Neural crest cell (in vitro differentiated cells): ENCODE data around the gene ACTL8. TPM values are rescaled to one million over a fixed set of nuclear protein-coding genes. Genes with fewer than 3 reads are reported as not detected.

Experiments
- DNase-seq: peaks from one replicate; pipeline ENCODE4 v3.0.0; 2021; ENCODE audit warnings: low read depth, mixed read lengths, low spot score
- H3K27ac Mint-ChIP-seq: one replicate; pipeline ENCODE4 v1.8.0; 2021; ENCODE audit warnings: mild to moderate bottlenecking, mixed read lengths; ENCODE audit not compliant: unreplicated experiment
- H3K27me3 Mint-ChIP-seq: 2 replicates; pipeline ENCODE4 v1.8.0; 2021; ENCODE audit warnings: low read depth, mild to moderate bottlenecking, mixed read lengths
- H3K36me3 Mint-ChIP-seq: 2 replicates; pipeline ENCODE4 v1.8.0; 2021; ENCODE audit warnings: low read depth, mild to moderate bottlenecking, mixed read lengths
- H3K4me1 Mint-ChIP-seq: 2 replicates; pipeline ENCODE4 v1.8.0; 2021; ENCODE audit warnings: mixed read lengths
- H3K4me3 Mint-ChIP-seq: one replicate; pipeline ENCODE4 v1.8.0; 2021; ENCODE audit warnings: mild to moderate bottlenecking, mixed read lengths
- H3K9me3 Mint-ChIP-seq: 2 replicates; pipeline ENCODE4 v1.8.0; 2021; ENCODE audit warnings: mixed read lengths
- total RNA-seq: library from RNA; stranded (reverse); gene quantifications from 2 replicates; pipeline ENCODE4 v1.2.1, GENCODE V29; 2021
- TF ChIP-seq, protein P1 (sequence below): fragments of 200-600 bp; sonication (generic); conservative IDR thresholded peaks from 2 replicates; pipeline ENCODE4 v1.5.0; 2021; ENCODE audit warnings: antibody characterized with exemption, mild to moderate bottlenecking

ACTL8 gene
- total RNA-seq, 1 donor from 2014 or later, result not detected

- TF ChIP-seq, protein P1, sequence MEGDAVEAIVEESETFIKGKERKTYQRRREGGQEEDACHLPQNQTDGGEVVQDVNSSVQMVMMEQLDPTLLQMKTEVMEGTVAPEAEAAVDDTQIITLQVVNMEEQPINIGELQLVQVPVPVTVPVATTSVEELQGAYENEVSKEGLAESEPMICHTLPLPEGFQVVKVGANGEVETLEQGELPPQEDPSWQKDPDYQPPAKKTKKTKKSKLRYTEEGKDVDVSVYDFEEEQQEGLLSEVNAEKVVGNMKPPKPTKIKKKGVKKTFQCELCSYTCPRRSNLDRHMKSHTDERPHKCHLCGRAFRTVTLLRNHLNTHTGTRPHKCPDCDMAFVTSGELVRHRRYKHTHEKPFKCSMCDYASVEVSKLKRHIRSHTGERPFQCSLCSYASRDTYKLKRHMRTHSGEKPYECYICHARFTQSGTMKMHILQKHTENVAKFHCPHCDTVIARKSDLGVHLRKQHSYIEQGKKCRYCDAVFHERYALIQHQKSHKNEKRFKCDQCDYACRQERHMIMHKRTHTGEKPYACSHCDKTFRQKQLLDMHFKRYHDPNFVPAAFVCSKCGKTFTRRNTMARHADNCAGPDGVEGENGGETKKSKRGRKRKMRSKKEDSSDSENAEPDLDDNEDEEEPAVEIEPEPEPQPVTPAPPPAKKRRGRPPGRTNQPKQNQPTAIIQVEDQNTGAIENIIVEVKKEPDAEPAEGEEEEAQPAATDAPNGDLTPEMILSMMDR, result no peak
- Mint-ChIP-seq H3K4me1 (peaks cover 5% of the 10 kb centered on the region), H3K9me3 (peaks cover 3% of the 10 kb centered on the region), H3K27me3 (no peaks in the 10 kb centered on the region), H3K36me3 (no peaks in the 10 kb centered on the region), H3K27ac (no peak overlapping the region), H3K4me3 (no peak overlapping the region)
- DNase-seq, result no peak
Observed at GRCh38 chr1:17711941-17712340, 43.2 kb upstream of the ACTL8 start.

- Mint-ChIP-seq H3K9me3 (peaks cover 3% of the 10 kb centered on the region), H3K27ac (no peak overlapping the region), H3K4me1 (peaks cover 5% of the 10 kb centered on the region), H3K36me3 (no peaks in the 10 kb centered on the region), H3K4me3 (no peak overlapping the region), H3K27me3 (no peaks in the 10 kb centered on the region)
- TF ChIP-seq, protein P1, result no peak
- DNase-seq, result no peak
Observed at GRCh38 chr1:17713993-17714392, 41.1 kb upstream of the ACTL8 start.

DNA sequence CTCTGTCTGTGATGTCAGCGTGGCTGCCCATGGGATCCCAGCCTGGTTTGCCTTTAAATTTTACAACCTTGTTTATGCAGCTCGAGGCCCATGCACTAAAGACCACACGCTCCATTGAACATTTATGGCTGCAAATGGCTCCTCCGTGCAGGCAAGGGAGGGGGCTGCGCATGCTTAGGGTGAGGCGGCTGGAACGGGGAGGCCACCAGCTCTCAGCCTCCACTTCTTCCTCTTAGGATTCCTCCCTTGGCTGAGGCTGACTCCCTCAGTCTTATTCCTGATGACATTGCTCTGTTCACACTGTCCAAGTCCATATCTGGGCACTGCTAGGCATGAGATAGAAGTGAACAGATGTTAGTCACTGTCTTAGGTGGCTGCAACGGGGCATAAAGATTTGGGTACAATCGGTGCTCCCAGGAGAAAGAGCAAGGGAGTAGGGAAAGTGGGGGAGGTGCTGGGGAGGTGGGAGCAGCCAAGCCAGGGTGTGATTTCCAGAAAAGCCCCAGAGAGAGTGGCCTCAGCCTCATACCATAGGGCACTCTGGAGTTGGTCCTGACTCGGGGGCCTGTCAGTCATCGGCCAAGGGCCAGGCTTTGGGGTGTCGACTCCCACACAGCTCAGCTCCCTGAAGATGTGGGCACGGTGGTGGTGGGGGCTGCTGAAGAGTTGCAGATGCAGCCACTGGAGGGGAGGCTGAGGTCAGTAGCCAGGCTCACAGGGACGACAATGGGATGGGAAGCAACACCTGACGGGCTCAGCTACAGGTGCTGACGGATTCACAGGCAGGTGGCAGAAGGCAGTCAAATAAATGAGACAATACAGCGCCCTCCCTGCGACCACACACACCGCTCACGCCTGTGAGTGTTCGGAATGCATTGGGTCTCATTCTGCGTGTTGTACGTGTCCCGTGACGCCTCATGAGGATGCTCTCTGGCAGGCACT is 37.3 kb upstream of the ACTL8 start:
- DNase-seq, result no peak
- no peak overlapping the region for H3K4me3 Mint-ChIP-seq
- H3K4me1 Mint-ChIP-seq, result peaks cover 5% of the 10 kb centered on the region
- H3K27me3 Mint-ChIP-seq, result peaks cover 4% of the 10 kb centered on the region
- no peak overlapping the region for H3K27ac Mint-ChIP-seq
- H3K9me3 Mint-ChIP-seq, result no peaks in the 10 kb centered on the region
- TF ChIP-seq, protein P1, result no peak
- H3K36me3 Mint-ChIP-seq, result no peaks in the 10 kb centered on the region

- H3K4me3 Mint-ChIP-seq, result no peak overlapping the region
- no peaks in the 10 kb centered on the region for H3K9me3 Mint-ChIP-seq
- H3K27me3 Mint-ChIP-seq, result peaks cover 4% of the 10 kb centered on the region
- H3K36me3 Mint-ChIP-seq, result no peaks in the 10 kb centered on the region
- no peak for DNase-seq
- TF ChIP-seq, protein P1, result no peak
- peaks cover 5% of the 10 kb centered on the region for H3K4me1 Mint-ChIP-seq
- no peak overlapping the region for H3K27ac Mint-ChIP-seq
Observed at GRCh38 chr1:17719874-17720273, 35.3 kb upstream of the ACTL8 start.

DNA sequence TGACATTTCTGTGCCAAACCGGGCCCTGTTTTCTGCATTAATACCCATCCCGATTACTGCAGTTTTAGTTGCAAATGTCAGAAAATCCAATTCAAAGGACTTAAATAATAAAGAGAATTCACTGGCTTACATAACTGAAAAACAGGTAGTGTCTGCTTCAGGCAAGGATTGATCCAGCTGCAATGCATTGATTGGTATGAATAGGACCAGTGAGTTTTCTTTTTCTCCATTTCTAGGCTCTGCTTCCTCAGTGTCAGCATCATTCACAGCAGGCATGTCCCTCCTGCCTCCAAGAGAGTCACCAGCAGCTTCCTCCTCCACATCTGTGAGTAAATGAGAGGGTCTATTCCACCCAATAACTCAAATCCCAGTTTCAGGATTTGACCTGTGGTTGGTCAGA is 33.7 kb upstream of the ACTL8 start:
- Mint-ChIP-seq H3K27ac (no peak overlapping the region), H3K9me3 (no peaks in the 10 kb centered on the region), H3K27me3 (peaks cover 4% of the 10 kb centered on the region), H3K36me3 (no peaks in the 10 kb centered on the region), H3K4me1 (peaks cover 5% of the 10 kb centered on the region), H3K4me3 (no peak overlapping the region)
- DNase-seq, result no peak
- TF ChIP-seq, protein P1, result no peak
